ENCODE data around the gene NME9. TPM values are rescaled to one million over a fixed set of nuclear protein-coding genes. Genes with fewer than 3 reads are reported as not detected.

The NME9 gene
- total RNA-seq, 2 experiments from 2014 or later, result 0.20 to 0.43 TPM

- Mint-ChIP-seq H3K36me3 (ENCODE audit: low read depth) (no peaks in the 10 kb centered on the region), H3K9me3 (no peaks in the 10 kb centered on the region), H3K27ac (no peak overlapping the region), H3K4me1 (peaks cover 2% of the 10 kb centered on the region), H3K4me3 (no peak overlapping the region), H3K27me3 (peaks cover 17% of the 10 kb centered on the region)
- DNase-seq, result no peak
- POLR2A ChIA-PET, result no interaction called here
- CTCF ChIA-PET, result no interaction called here
Measured at GRCh38 chr3:138369151-138369900, 39.7 kb upstream of the NME9 start.

DNA sequence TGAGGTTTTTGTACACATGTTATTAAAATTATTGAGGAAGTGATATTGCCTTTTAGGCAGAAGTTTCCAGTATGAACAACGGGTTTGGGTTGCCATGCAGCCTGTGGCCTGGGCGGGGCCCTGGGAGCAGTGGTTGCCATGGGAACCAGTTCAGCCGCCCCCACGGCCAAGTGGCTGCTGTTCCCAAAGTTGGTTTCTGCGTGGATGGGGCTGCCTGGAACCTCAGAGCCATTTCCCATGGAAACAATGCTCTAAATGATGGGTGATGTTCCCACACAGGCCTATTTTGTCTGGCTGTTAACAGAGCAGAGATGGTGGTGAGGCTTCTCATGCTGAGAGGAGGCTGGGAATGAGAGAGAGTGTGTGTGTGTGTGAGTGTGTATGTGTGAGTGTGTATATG, 38.3 kb upstream of the NME9 start:
- no peak for DNase-seq
- Mint-ChIP-seq H3K9me3 (no peaks in the 10 kb centered on the region), H3K27me3 (peaks cover 11% of the 10 kb centered on the region), H3K4me3 (no peak overlapping the region), H3K27ac (no peak overlapping the region), H3K4me1 (peaks cover 2% of the 10 kb centered on the region), H3K36me3 (ENCODE audit: low read depth) (no peaks in the 10 kb centered on the region)
- CTCF ChIA-PET, result no interaction called here
- POLR2A ChIA-PET, result no interaction called here

- CTCF ChIA-PET, result no interaction called here
- Mint-ChIP-seq H3K27ac (no peak overlapping the region), H3K27me3 (peaks cover 9% of the 10 kb centered on the region), H3K9me3 (no peaks in the 10 kb centered on the region), H3K4me1 (peaks cover 2% of the 10 kb centered on the region), H3K36me3 (ENCODE audit: low read depth) (no peaks in the 10 kb centered on the region), H3K4me3 (no peak overlapping the region)
- no peak for DNase-seq
- POLR2A ChIA-PET, result no interaction called here
Measured at GRCh38 chr3:138367326-138367850, 37.7 kb upstream of the NME9 start.

DNA sequence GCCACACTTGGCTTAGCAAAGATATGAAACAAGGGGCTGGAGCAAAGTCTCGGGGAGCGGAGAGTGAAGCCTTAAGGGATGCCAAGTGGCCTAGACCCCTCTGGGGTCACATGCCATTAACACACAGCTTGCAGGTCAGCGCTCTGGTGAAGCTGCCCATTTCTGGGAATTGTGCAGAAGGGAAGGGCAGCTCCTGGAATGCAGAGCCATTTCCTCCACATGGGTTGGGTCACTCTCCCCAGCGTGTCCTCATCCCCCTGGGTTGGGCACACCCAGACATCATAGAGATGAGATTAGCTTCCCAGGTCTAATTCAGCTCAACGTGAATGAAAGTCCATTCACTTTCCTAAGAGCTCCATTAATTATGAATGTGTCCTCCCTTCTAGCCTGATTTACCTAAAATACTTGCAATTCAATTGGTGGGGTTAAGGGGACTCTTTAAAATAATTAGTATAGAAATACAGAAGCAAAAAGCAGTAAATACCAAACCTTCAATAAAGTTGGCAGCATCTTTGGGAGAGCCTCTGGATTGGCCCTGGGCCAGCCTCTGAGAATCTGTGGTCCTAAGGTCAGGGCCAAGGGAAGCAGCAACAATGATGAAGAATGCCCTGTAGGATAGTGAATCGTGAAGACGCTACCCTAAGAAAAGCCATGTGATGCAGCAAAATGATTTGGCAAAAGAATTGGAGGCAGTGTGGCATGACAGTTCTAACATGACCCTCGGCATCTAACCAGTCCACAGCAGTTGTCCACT, 36.5 kb upstream of the NME9 start:
- ChIA-PET POLR2A (no interaction called here), CTCF (no interaction called here)
- Mint-ChIP-seq H3K4me1 (peaks cover 2% of the 10 kb centered on the region), H3K27ac (no peak overlapping the region), H3K9me3 (no peaks in the 10 kb centered on the region), H3K4me3 (no peak overlapping the region), H3K27me3 (peaks cover 7% of the 10 kb centered on the region), H3K36me3 (ENCODE audit: low read depth) (no peaks in the 10 kb centered on the region)
- no peak for DNase-seq

DNA sequence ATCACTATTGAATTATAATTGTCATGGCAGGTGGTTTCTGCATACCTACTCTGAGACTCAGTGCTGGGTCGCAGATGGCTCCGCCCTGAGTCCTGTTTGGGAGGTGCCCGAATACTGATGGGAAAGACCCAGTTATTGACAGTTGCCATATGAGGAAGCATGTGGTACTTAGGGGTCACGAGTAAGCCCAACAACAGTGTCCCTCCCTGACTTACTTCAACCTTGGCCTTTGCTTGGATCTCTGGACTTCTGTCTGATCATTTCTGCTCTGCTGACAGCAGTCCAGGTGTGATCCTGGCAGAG, 35.6 kb upstream of the NME9 start:
- H3K4me1 Mint-ChIP-seq, result no peaks in the 10 kb centered on the region
- no peak for DNase-seq
- H3K4me3 Mint-ChIP-seq, result no peak overlapping the region
- no peaks in the 10 kb centered on the region for H3K9me3 Mint-ChIP-seq
- H3K27me3 Mint-ChIP-seq, result peaks cover 1% of the 10 kb centered on the region
- no peaks in the 10 kb centered on the region for H3K36me3 Mint-ChIP-seq (ENCODE audit: low read depth)
- ChIA-PET CTCF (no interaction called here), POLR2A (no interaction called here)
- H3K27ac Mint-ChIP-seq, result no peak overlapping the region

- H3K9me3 Mint-ChIP-seq, result no peaks in the 10 kb centered on the region
- CTCF ChIA-PET, result no interaction called here
- H3K27ac Mint-ChIP-seq, result no peak overlapping the region
- H3K4me1 Mint-ChIP-seq, result no peaks in the 10 kb centered on the region
- no peak for DNase-seq
- H3K27me3 Mint-ChIP-seq, result peaks cover 1% of the 10 kb centered on the region
- POLR2A ChIA-PET, result no interaction called here
- H3K4me3 Mint-ChIP-seq, result no peak overlapping the region
- H3K36me3 Mint-ChIP-seq (ENCODE audit: low read depth), result no peaks in the 10 kb centered on the region
Measured at GRCh38 chr3:138364356-138365252, 35.0 kb upstream of the NME9 start.

GRCh38 chr3:138363322-138363721, 33.7 kb upstream of the NME9 start:
- DNase-seq, result no peak
- POLR2A ChIA-PET, result no interaction called here
- CTCF ChIA-PET, result no interaction called here
- no peak overlapping the region for H3K4me3 Mint-ChIP-seq
- no peak overlapping the region for H3K27ac Mint-ChIP-seq
- no peaks in the 10 kb centered on the region for H3K36me3 Mint-ChIP-seq (ENCODE audit: low read depth)
- H3K27me3 Mint-ChIP-seq, result peaks cover 1% of the 10 kb centered on the region
- H3K4me1 Mint-ChIP-seq, result no peaks in the 10 kb centered on the region
- H3K9me3 Mint-ChIP-seq, result no peaks in the 10 kb centered on the region

DNA sequence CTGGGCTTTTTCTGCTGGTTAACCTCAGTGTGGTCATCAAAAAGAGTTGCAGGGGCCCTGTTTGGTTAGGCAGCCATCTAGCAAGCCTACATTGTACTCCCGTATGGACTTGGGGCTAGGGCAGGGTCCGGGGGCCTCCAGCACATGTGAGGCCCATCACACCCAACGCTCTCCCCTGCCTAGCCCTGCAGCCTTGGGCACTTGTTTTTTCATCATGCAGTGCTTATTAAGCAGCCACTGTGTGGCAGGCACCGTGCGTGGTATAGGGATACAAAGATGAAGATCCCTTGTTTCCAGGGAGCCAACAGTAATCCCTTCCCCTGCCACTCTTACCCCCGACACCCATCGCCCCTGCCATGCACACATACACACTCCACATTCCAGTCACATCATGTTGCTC, 32.9 kb upstream of the NME9 start:
- peaks cover under 1% of the 10 kb centered on the region for H3K27me3 Mint-ChIP-seq
- CTCF ChIA-PET, result no interaction called here
- no peaks in the 10 kb centered on the region for H3K36me3 Mint-ChIP-seq (ENCODE audit: low read depth)
- no peak for DNase-seq
- no peaks in the 10 kb centered on the region for H3K9me3 Mint-ChIP-seq
- H3K27ac Mint-ChIP-seq, result no peak overlapping the region
- no peaks in the 10 kb centered on the region for H3K4me1 Mint-ChIP-seq
- POLR2A ChIA-PET, result no interaction called here
- no peak overlapping the region for H3K4me3 Mint-ChIP-seq

DNA sequence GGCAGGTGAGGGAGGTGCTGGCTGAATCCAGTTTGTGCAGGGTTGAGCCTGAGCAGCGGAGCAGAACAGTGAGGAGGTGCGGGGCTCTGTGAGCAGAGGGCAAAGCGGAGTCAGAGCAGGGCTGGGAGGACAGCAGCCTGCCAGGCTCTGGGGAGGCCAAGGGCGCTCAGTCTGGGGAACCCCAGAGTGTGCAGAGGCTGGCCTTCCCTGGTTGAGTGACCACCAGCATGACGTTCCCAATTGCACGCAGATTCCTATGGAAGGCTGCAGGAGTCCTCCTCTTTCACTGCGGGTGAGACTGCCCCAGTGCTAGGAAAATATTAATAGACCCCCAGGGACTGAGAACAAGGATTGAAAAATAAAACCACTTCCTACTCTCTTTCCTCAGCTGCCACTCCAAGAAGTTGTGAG, 31.9 kb upstream of the NME9 start:
- H3K4me3 Mint-ChIP-seq, result no peak overlapping the region
- POLR2A ChIA-PET, result no interaction called here
- no peaks in the 10 kb centered on the region for H3K4me1 Mint-ChIP-seq
- H3K27me3 Mint-ChIP-seq, result no peaks in the 10 kb centered on the region
- no peaks in the 10 kb centered on the region for H3K36me3 Mint-ChIP-seq (ENCODE audit: low read depth)
- no peaks in the 10 kb centered on the region for H3K9me3 Mint-ChIP-seq
- no peak overlapping the region for H3K27ac Mint-ChIP-seq
- no peak for DNase-seq
- CTCF ChIA-PET, result no interaction called here

DNA sequence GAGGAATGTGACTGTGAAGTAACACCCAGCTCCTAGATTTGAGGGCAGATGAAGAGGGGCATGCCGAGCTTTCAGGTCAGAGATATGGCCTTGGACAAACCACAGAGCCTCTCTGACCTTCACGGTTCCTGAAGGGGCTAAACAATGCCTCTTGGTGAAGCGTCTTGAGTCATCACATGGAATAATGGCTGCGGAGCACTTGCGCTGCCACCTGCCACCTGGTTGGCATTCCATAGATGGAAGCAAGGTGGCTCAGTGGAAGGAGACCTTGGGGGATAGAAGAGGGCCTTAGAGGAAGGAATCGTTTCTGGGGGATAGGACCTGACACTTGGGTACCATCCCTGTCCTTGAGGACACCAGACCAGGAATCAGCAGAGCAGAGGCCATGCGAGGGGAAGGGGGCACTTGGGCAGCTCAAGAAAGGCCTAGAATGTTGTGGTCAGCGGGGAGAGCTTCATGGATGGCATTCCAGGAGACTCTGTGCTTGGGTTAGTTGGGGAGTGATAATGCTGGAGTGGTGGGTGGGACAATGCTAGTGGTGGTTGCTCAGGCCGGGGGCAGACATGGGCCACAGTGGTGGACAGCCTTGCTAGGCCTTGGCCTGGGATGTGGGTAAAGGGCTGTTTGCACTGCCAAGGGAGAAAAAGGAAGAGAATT, 31.3 kb upstream of the NME9 start:
- no peak overlapping the region for H3K4me3 Mint-ChIP-seq
- no peak for DNase-seq
- no peak overlapping the region for H3K27ac Mint-ChIP-seq
- H3K9me3 Mint-ChIP-seq, result no peaks in the 10 kb centered on the region
- ChIA-PET POLR2A (no interaction called here), CTCF (no interaction called here)
- no peaks in the 10 kb centered on the region for H3K36me3 Mint-ChIP-seq (ENCODE audit: low read depth)
- no peaks in the 10 kb centered on the region for H3K4me1 Mint-ChIP-seq
- H3K27me3 Mint-ChIP-seq, result no peaks in the 10 kb centered on the region

GRCh38 chr3:138359919-138360868, 30.5 kb upstream of the NME9 start:
- ChIA-PET CTCF (interaction anchor here (0.6 kb wide), 1 partner anchor 10 kb away, joined by 5 read pairs; no protein-coding TSS in a partner anchor), POLR2A (no interaction called here)
- Mint-ChIP-seq H3K36me3 (ENCODE audit: low read depth) (no peaks in the 10 kb centered on the region), H3K4me3 (no peak overlapping the region), H3K27ac (no peak overlapping the region), H3K9me3 (no peaks in the 10 kb centered on the region), H3K4me1 (no peaks in the 10 kb centered on the region), H3K27me3 (no peaks in the 10 kb centered on the region)
- no peak for DNase-seq

DNA sequence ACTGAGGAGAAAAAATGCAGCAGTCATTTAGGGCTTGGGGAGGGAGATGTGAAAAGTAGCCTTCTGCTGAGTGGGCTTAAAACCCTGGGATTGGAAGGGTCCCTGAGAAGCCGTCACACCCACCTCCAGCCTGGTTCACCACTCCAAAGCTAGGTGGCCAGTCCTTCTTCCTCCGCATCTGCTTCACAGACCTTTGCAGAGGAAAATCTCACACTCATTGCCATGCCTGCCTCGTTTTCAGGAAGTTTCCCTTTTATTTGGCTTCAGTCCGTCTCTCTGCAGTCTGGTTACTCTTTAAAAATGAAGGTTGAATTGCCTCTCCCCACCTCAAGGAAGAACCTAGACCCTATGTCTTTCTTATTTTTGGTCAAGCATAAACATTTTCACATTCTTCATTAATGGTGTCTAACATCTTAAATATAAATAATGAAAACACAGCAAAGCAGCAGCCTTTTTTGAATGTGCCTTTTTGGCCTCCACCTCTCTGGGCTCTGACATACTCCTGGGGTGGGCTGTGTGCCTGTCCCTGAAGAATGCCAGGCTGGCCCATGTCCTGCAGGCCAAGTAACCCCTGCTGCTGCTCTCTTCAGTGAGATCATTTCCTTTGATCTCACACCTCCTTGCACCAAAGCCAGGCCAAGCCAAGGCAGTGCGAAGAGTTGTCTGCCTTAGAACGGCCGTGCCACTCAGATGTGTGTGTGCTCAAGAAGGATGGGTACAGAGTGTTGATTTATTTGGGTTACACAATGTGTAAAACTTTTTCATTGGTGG, 29.7 kb upstream of the NME9 start:
- CTCF ChIA-PET, result interaction anchor here (0.6 kb wide), 1 partner anchor 9 kb away, joined by 5 read pairs; no protein-coding TSS in a partner anchor
- POLR2A ChIA-PET, result no interaction called here
- no peaks in the 10 kb centered on the region for H3K4me1 Mint-ChIP-seq
- no peak overlapping the region for H3K4me3 Mint-ChIP-seq
- no peaks in the 10 kb centered on the region for H3K27me3 Mint-ChIP-seq
- H3K9me3 Mint-ChIP-seq, result no peaks in the 10 kb centered on the region
- DNase-seq, result no peak
- no peaks in the 10 kb centered on the region for H3K36me3 Mint-ChIP-seq (ENCODE audit: low read depth)
- no peak overlapping the region for H3K27ac Mint-ChIP-seq
